NCI-H526 (cell line): ENCODE measurements around the gene CAPN14.
A peak's percentile ranks its signal among the peaks of the same experiment; 100 is the strongest.

ENCODE experiments used
- DNase-seq, 2 experiments: peaks; one replicate each; lab custom pipeline; 2025; lab: John Stamatoyannopoulos, UW

CAPN14 gene

GRCh38 chr2:31141443-31142085 is 75.8 kb downstream of the CAPN14 start:
- DNase-seq = no peak

- peak in 1 of 2 experiments; percentile 13 for DNase-seq
These were observed 77.2 kb downstream of the CAPN14 start for GRCh38 chr2:31140151-31140550.

- DNase-seq = no peak
These were observed 77.6 kb downstream of the CAPN14 start for GRCh38 chr2:31139671-31140070.

GRCh38 chr2:31138037-31138962 is 79.0 kb downstream of the CAPN14 start, which contains the start of gene GALNT14:
Gene GALNT14 (minus strand): TSS chr2:31138440. CDS start chr2:31138086, 354 bp downstream.
- peak; percentile 68 to 89 for DNase-seq

- peak; percentile 27 to 70 for DNase-seq
These were observed 79.9 kb downstream of the CAPN14 start for GRCh38 chr2:31137211-31138036.

- no peak for DNase-seq
These were observed 80.6 kb downstream of the CAPN14 start for GRCh38 chr2:31136732-31137131.

- no peak for DNase-seq
These were observed 81.3 kb downstream of the CAPN14 start for GRCh38 chr2:31136000-31136399.

- no peak for DNase-seq
These were observed 82.8 kb downstream of the CAPN14 start for GRCh38 chr2:31134480-31134879.

- DNase-seq = no peak
These were observed 84.5 kb downstream of the CAPN14 start for GRCh38 chr2:31132786-31133185.

- no peak for DNase-seq
These were observed 85.4 kb downstream of the CAPN14 start for GRCh38 chr2:31131871-31132270.

GRCh38 chr2:31129375-31130171 is 87.7 kb downstream of the CAPN14 start:
- peak in 1 of 2 experiments; percentile 15 for DNase-seq

- DNase-seq = no peak
These were observed 89.4 kb downstream of the CAPN14 start for GRCh38 chr2:31127931-31128330.

GRCh38 chr2:31125918-31126695 is 91.2 kb downstream of the CAPN14 start:
- DNase-seq = no peak

GRCh38 chr2:31124904-31125303 is 92.4 kb downstream of the CAPN14 start:
- DNase-seq = no peak
